Astrocyte of the spinal cord (primary cell): ENCODE measurements around the gene ZNF469.

ENCODE experiments used
- DNase-seq: peaks from one replicate; pipeline ENCODE4 v3.0.0; 2011; ENCODE audit warnings: low read depth, low spot score
- H3K4me3 ChIP-seq: 2 replicates; pipeline ENCODE4 v1.5.1; 2011; ENCODE audit warnings: low read depth, mild to moderate bottlenecking, low read length, moderate library complexity
- CTCF ChIP-seq: IDR thresholded peaks from 2 replicates; pipeline ENCODE4 v1.5.1; 2012; ENCODE audit warnings: low read depth, mild to moderate bottlenecking, low read length, inconsistent platforms
- in situ Hi-C: cut with HindIII; loops from 2 replicates; pipeline ENCODE4 v1.10.0; 2017; ENCODE audit warnings: low sequenced_read_pairs

The ZNF469 gene

GRCh38 chr16:88424587-88425235 is 42.0 kb downstream of the ZNF469 start:
- DNase-seq, result no peak
- in situ Hi-C loops, result no loop called here

GRCh38 chr16:88426018-88426417 is 43.3 kb downstream of the ZNF469 start:
- no peak for DNase-seq
- in situ Hi-C loops, result no loop called here
- no peak for TF ChIP-seq CTCF

More at GRCh38 chr16:88424587-88425235, 42.0 kb downstream of the ZNF469 start:
- no peak for TF ChIP-seq CTCF
- H3K4me3 ChIP-seq, result no peak overlapping the region

GRCh38 chr16:88427376-88427775 is 44.6 kb downstream of the ZNF469 start:
- in situ Hi-C loops, result no loop called here
- TF ChIP-seq CTCF, result no peak
- no peak overlapping the region for H3K4me3 ChIP-seq
- DNase-seq, result no peak

More at GRCh38 chr16:88426018-88426417, 43.3 kb downstream of the ZNF469 start:
- H3K4me3 ChIP-seq, result no peak overlapping the region

GRCh38 chr16:88428156-88428555 is 45.4 kb downstream of the ZNF469 start:
- in situ Hi-C loops, result no loop called here
- no peak for TF ChIP-seq CTCF
- no peak overlapping the region for H3K4me3 ChIP-seq
- no peak for DNase-seq

- in situ Hi-C loops, result no loop called here
- no peak for TF ChIP-seq CTCF
Observed at GRCh38 chr16:88428616-88429386, 46.0 kb downstream of the ZNF469 start.

GRCh38 chr16:88429387-88430184 is 46.8 kb downstream of the ZNF469 start:
- no peak for DNase-seq
- TF ChIP-seq CTCF, result no peak
- no peak overlapping the region for H3K4me3 ChIP-seq
- in situ Hi-C loops, result no loop called here

More at GRCh38 chr16:88428616-88429386, 46.0 kb downstream of the ZNF469 start:
- no peak for DNase-seq
- H3K4me3 ChIP-seq, result no peak overlapping the region
